ENCODE measurements around the gene TAGLN3. TPM values are rescaled to one million over a fixed set of nuclear protein-coding genes. Genes with fewer than 3 reads are reported as not detected.

Gene TAGLN3
- total RNA-seq, 2 donors from 2014 or later = 1.8 TPM; not detected in 1

GRCh38 chr3:111970376-111970775 is 28.3 kb upstream of the TAGLN3 start:
- H3K9ac ChIP-seq (ENCODE audit: low read depth in 2 of 2, low read length in 2 of 2) = no peak overlapping the region
- no peaks in the 10 kb centered on the region for H3K27me3 ChIP-seq
- no peak overlapping the region for H3K4me3 ChIP-seq
- no peak overlapping the region for H3K27ac ChIP-seq
- no peaks in the 10 kb centered on the region for H3K36me3 ChIP-seq
- TF ChIP-seq CTCF (IDR thresholded peaks at IDR 0.05) = no peak
- no peaks in the 10 kb centered on the region for H3K9me3 ChIP-seq
- no peak for DNase-seq
- intact Hi-C loops (cut with DNase I) = loop anchor here (10.0 kb wide), 1 partner anchor 106 kb away; no protein-coding TSS in a partner anchor
- H3K4me1 ChIP-seq = no peaks in the 10 kb centered on the region

DNA sequence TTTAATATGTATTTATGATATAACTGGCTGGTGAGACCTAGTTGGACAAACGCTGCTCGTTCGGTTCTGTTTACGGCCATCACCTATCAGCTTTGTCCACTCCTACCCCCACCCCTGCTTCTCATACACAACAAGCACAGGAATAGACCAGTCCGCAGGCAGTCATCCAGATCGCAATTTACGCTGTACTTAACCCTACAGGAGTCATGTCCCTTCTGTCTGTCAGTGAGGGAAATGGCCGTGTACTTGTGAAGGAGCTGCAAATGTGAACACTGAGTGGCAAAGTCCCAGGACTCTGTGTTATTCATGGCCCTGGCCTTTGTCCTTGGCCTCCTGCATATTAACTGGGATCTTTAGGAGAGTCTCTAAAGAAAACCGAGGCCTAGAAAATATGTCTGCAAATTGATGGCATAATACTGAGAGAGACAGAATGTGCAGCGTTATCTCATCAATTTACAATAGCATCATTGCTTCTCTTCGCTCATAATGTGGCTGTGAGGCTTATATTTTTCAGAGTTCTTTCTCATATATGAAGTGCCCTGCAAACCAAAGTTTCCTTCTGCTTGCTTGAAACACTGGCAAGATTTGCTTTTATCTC is 27.1 kb upstream of the TAGLN3 start:
- no peaks in the 10 kb centered on the region for H3K27me3 ChIP-seq
- H3K9ac ChIP-seq (ENCODE audit: low read depth in 2 of 2, low read length in 2 of 2) = no peak overlapping the region
- TF ChIP-seq CTCF (IDR thresholded peaks at IDR 0.05) = no peak
- DNase-seq = no peak
- H3K36me3 ChIP-seq = no peaks in the 10 kb centered on the region
- no peak overlapping the region for H3K4me3 ChIP-seq
- no peaks in the 10 kb centered on the region for H3K9me3 ChIP-seq
- no peaks in the 10 kb centered on the region for H3K4me1 ChIP-seq
- H3K27ac ChIP-seq = no peak overlapping the region
- intact Hi-C loops (cut with DNase I) = loop anchor here (10.0 kb wide), 1 partner anchor 107 kb away; no protein-coding TSS in a partner anchor

GRCh38 chr3:111972891-111973290 is 25.8 kb upstream of the TAGLN3 start:
- no peak for TF ChIP-seq CTCF (IDR thresholded peaks at IDR 0.05)
- Histone ChIP-seq H3K36me3 (no peaks in the 10 kb centered on the region), H3K4me1 (no peaks in the 10 kb centered on the region), H3K27ac (no peak overlapping the region), H3K9me3 (no peaks in the 10 kb centered on the region), H3K9ac (ENCODE audit: low read depth in 2 of 2, low read length in 2 of 2) (no peak overlapping the region), H3K4me3 (no peak overlapping the region), H3K27me3 (no peaks in the 10 kb centered on the region)
- DNase-seq = no peak
- intact Hi-C loops (cut with DNase I) = loop anchor here (10.0 kb wide), 1 partner anchor 108 kb away; no protein-coding TSS in a partner anchor

- Histone ChIP-seq H3K9ac (ENCODE audit: low read depth in 2 of 2, low read length in 2 of 2) (no peak overlapping the region), H3K9me3 (no peaks in the 10 kb centered on the region), H3K36me3 (no peaks in the 10 kb centered on the region), H3K4me3 (no peak overlapping the region), H3K27me3 (no peaks in the 10 kb centered on the region), H3K4me1 (no peaks in the 10 kb centered on the region), H3K27ac (no peak overlapping the region)
- intact Hi-C loops (cut with DNase I) = loop anchor here (10.0 kb wide), 1 partner anchor 110 kb away; no protein-coding TSS in a partner anchor
- TF ChIP-seq CTCF (IDR thresholded peaks at IDR 0.05) = no peak
- DNase-seq = no peak
These were observed 23.6 kb upstream of the TAGLN3 start for GRCh38 chr3:111975131-111975530.

GRCh38 chr3:111976254-111976653 is 22.5 kb upstream of the TAGLN3 start:
- no peak overlapping the region for H3K9ac ChIP-seq (ENCODE audit: low read depth in 2 of 2, low read length in 2 of 2)
- no peak for DNase-seq
- no peak overlapping the region for H3K27ac ChIP-seq
- H3K36me3 ChIP-seq = no peaks in the 10 kb centered on the region
- intact Hi-C loops (cut with DNase I) = loop anchor here (10.0 kb wide), 1 partner anchor 111 kb away; no protein-coding TSS in a partner anchor
- H3K4me3 ChIP-seq = no peak overlapping the region
- TF ChIP-seq CTCF (IDR thresholded peaks at IDR 0.05) = no peak
- H3K4me1 ChIP-seq = peaks cover 5% of the 10 kb centered on the region
- H3K9me3 ChIP-seq = no peaks in the 10 kb centered on the region
- H3K27me3 ChIP-seq = no peaks in the 10 kb centered on the region
